ENCODE results near the gene PLRG1.

The PLRG1 gene

GRCh38 chr4:154517591-154517990, 32.6 kb downstream of the PLRG1 start:
- DNase-seq = no peak

- no peak for DNase-seq
Observed at GRCh38 chr4:154516318-154517029, 33.7 kb downstream of the PLRG1 start.

- DNase-seq = no peak
Observed at GRCh38 chr4:154511981-154512380, 38.2 kb downstream of the PLRG1 start.

- no peak for DNase-seq
Observed at GRCh38 chr4:154511548-154511947, 38.7 kb downstream of the PLRG1 start.

GRCh38 chr4:154507156-154507555, 43.0 kb downstream of the PLRG1 start:
- no peak for DNase-seq

- no peak for DNase-seq
Observed at GRCh38 chr4:154506253-154506652, 43.9 kb downstream of the PLRG1 start.

- DNase-seq = no peak
Observed at GRCh38 chr4:154503598-154503997, 46.6 kb downstream of the PLRG1 start.

- DNase-seq = no peak
Observed at GRCh38 chr4:154502111-154502510, 48.1 kb downstream of the PLRG1 start.

GRCh38 chr4:154497889-154498288, 52.3 kb downstream of the PLRG1 start:
- DNase-seq = no peak

- DNase-seq = no peak
Observed at GRCh38 chr4:154495867-154496266, 54.3 kb downstream of the PLRG1 start.

GRCh38 chr4:154492288-154492687, 57.9 kb downstream of the PLRG1 start:
- DNase-seq = no peak

GRCh38 chr4:154491341-154492271, 58.6 kb downstream of the PLRG1 start, which contains the start of gene DCHS2:
Gene DCHS2 (minus strand): TSS chr4:154491799. CDS start chr4:154491355, 444 bp downstream.
- peak; percentile 31 for DNase-seq

GRCh38 chr4:154490583-154491340, 59.4 kb downstream of the PLRG1 start:
- peak; percentile 31 for DNase-seq

- no peak for DNase-seq
Observed at GRCh38 chr4:154490234-154490582, 60.0 kb downstream of the PLRG1 start.

GRCh38 chr4:154489558-154490233, 60.5 kb downstream of the PLRG1 start:
- DNase-seq = no peak

- no peak for DNase-seq
Observed at GRCh38 chr4:154487145-154487544, 63.1 kb downstream of the PLRG1 start.

- no peak for DNase-seq
Observed at GRCh38 chr4:154485127-154485773, 65.0 kb downstream of the PLRG1 start.
